ENCODE data around the gene CATSPER4.

The CATSPER4 gene

GRCh38 chr1:26164861-26165842, 25.2 kb upstream of the CATSPER4 start:
- DNase-seq: no peak

GRCh38 chr1:26166719-26167281, 23.6 kb upstream of the CATSPER4 start:
- DNase-seq: no peak

- no peak for DNase-seq
These were observed 21.8 kb upstream of the CATSPER4 start, which contains the start of gene C1orf232 for GRCh38 chr1:26168410-26169197. Gene C1orf232 (minus strand): TSS chr1:26168963. CDS start chr1:26168499, 464 bp downstream.

DNA sequence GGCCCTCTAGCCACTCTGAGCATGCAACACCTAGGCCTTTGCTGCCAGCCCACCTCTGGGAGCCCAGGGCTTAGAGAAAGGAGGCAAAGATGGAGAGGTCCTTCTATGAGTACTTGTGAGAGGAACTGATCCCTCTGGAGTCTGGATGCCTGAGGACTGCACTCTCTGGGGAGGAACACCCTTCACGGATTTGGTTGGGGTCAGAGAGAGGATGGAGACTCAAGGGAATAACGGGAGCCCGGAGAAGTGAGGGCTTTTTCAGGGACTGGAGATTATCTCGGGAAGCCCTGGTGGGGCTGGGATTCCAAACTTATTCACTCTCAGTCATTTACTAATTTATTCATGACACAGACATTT, 21.2 kb upstream of the CATSPER4 start:
- no peak for DNase-seq

- DNase-seq: peak; percentile 90
These were observed 20.5 kb upstream of the CATSPER4 start, which contains the start of gene ZNF593 for GRCh38 chr1:26169669-26170471. Gene ZNF593 (plus strand): TSS chr1:26169908. CDS start chr1:26169984, 76 bp downstream.

- DNase-seq: no peak
These were observed 20.0 kb upstream of the CATSPER4 start for GRCh38 chr1:26170472-26170821.

GRCh38 chr1:26171084-26172072, 19.0 kb upstream of the CATSPER4 start, which contains the start of gene ZNF593OS:
Gene ZNF593OS (minus strand): TSS chr1:26171832. CDS start chr1:26171661, 171 bp downstream.
- DNase-seq: no peak

- no peak for DNase-seq
These were observed 15.1 kb upstream of the CATSPER4 start for GRCh38 chr1:26175346-26175745.

- DNase-seq: no peak
These were observed 13.2 kb upstream of the CATSPER4 start, which contains the start of gene CNKSR1 for GRCh38 chr1:26177182-26177684. Gene CNKSR1 (plus strand): TSS chr1:26177491. CDS start chr1:26177548, 57 bp downstream.

- DNase-seq: no peak
These were observed 10.3 kb upstream of the CATSPER4 start for GRCh38 chr1:26180010-26180506.

DNA sequence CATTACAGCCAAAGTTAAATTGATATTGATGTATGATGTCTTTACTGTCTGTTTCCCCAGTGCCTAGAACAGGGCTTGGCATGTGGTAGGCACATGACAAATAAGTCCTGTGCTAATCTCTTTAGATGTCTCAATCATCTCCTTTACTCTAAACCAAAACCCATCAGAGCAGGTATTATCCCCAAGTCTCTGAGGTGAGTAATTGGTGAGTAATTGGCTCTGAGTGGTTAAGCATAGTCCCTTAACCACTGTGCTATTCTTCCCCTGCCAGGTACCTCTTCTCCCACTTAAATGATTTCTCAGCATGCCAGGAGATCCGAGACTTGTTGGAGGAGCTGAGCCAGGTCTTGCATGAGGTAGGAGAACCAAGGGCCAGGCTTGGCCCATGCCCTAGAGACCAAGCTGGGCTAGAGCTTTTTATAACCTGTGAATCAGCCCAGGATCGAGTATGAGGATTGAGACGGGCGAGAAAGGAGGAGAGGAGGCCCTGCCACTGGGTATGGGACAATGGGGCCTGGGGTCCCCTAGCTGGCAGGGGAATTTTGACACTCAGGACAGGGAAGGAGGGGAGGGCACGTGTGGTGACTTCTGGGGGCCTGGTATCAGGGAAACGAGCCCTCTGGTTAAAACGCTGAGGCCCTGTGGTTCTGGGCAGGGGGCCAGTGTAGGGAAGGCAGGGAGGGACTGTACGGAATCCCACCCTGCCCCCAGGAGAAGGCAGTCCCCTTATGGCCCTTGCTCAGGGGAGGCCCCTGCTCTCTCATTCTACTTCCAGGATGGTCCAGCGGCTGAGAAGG, 8.6 kb upstream of the CATSPER4 start:
- DNase-seq: no peak

GRCh38 chr1:26182383-26182696, 8.1 kb upstream of the CATSPER4 start:
- DNase-seq: no peak

GRCh38 chr1:26184086-26184485, 6.3 kb upstream of the CATSPER4 start:
- no peak for DNase-seq

- DNase-seq: no peak
These were observed 5.5 kb upstream of the CATSPER4 start for GRCh38 chr1:26184883-26185282.

GRCh38 chr1:26187882-26188281, 2.5 kb upstream of the CATSPER4 start:
- DNase-seq: no peak

DNA sequence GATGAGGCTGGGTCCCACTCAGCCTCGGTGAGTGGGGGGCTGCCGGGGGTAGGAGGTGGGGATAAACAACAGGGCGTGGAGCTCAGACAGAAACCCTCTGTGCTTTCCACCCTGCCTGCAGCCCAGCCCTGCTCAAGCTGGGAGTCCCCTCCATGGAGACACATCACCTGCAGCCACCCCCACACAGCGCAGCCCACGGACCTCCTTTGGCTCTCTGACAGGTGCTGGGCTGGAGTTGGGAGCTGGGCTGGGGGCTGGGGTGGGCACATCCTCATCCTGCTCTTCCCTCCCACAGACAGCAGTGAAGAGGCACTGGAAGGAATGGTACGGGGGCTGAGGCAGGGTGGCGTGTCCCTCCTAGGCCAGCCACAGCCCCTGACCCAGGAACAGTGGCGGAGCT, 1.9 kb upstream of the CATSPER4 start:
- no peak for DNase-seq

GRCh38 chr1:26189331-26189730, 1.1 kb upstream of the CATSPER4 start:
- no peak for DNase-seq

GRCh38 chr1:26189751-26190275, 589 bp upstream of the CATSPER4 start:
- DNase-seq: no peak

GRCh38 chr1:26191739-26192138, 1.3 kb downstream of the CATSPER4 start:
- no peak for DNase-seq

DNA sequence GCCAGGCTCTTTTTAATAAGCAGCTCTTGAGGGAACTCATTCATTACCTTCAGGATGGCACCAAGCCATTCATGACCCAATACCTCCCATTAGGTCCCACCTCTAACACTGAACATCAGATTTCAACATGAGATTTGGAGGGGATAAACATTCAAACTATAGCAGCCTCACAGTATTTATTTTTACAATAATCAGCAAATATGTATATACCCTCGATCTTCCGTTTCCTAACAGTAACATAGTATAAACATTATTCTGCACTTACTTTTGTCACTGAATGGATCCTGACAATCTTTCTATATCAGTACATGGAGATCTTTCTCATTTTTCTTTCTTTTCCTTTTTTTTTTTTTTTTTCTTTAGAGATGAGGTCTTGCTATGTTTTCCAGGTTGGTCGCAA, 5.4 kb downstream of the CATSPER4 start:
- no peak for DNase-seq

Measured in CD4-positive, alpha-beta T cell treated with Interferon gamma for 1 hour (primary cell).